ENCODE data around the gene SLC18A3.

Gene SLC18A3

GRCh38 chr10:49610458-49611165 is 502 bp downstream of the SLC18A3 start:
- no peak for DNase-seq (ENCODE audit: low read depth)
- TF ChIP-seq, protein P1, sequence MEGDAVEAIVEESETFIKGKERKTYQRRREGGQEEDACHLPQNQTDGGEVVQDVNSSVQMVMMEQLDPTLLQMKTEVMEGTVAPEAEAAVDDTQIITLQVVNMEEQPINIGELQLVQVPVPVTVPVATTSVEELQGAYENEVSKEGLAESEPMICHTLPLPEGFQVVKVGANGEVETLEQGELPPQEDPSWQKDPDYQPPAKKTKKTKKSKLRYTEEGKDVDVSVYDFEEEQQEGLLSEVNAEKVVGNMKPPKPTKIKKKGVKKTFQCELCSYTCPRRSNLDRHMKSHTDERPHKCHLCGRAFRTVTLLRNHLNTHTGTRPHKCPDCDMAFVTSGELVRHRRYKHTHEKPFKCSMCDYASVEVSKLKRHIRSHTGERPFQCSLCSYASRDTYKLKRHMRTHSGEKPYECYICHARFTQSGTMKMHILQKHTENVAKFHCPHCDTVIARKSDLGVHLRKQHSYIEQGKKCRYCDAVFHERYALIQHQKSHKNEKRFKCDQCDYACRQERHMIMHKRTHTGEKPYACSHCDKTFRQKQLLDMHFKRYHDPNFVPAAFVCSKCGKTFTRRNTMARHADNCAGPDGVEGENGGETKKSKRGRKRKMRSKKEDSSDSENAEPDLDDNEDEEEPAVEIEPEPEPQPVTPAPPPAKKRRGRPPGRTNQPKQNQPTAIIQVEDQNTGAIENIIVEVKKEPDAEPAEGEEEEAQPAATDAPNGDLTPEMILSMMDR (IDR thresholded peaks at IDR 0.05; ENCODE audit: low read depth, low read length, missing control alignments), result no peak
- no peak overlapping the region for H3K4me3 ChIP-seq (ENCODE audit: low read depth, low read length)

DNA sequence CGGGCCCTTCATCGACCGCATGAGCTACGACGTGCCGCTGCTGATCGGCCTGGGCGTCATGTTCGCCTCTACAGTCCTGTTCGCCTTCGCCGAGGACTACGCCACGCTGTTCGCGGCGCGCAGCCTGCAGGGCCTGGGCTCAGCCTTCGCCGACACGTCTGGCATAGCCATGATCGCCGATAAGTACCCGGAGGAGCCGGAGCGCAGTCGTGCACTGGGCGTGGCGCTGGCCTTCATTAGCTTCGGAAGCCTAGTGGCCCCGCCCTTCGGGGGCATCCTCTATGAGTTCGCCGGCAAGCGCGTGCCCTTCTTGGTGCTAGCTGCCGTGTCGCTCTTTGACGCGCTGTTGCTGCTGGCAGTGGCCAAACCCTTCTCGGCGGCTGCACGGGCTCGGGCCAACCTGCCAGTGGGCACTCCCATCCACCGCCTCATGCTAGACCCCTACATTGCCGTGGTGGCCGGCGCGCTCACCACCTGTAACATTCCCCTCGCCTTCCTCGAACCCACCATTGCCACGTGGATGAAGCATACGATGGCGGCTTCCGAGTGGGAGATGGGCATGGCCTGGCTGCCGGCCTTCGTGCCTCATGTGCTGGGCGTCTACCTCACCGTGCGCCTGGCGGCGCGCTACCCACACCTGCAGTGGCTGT is 1.2 kb downstream of the SLC18A3 start:
- no peak for DNase-seq (ENCODE audit: low read depth)
- H3K4me3 ChIP-seq (ENCODE audit: low read depth, low read length), result no peak overlapping the region
- TF ChIP-seq, protein P1 (IDR thresholded peaks at IDR 0.05; ENCODE audit: low read depth, low read length, missing control alignments), result no peak

DNA sequence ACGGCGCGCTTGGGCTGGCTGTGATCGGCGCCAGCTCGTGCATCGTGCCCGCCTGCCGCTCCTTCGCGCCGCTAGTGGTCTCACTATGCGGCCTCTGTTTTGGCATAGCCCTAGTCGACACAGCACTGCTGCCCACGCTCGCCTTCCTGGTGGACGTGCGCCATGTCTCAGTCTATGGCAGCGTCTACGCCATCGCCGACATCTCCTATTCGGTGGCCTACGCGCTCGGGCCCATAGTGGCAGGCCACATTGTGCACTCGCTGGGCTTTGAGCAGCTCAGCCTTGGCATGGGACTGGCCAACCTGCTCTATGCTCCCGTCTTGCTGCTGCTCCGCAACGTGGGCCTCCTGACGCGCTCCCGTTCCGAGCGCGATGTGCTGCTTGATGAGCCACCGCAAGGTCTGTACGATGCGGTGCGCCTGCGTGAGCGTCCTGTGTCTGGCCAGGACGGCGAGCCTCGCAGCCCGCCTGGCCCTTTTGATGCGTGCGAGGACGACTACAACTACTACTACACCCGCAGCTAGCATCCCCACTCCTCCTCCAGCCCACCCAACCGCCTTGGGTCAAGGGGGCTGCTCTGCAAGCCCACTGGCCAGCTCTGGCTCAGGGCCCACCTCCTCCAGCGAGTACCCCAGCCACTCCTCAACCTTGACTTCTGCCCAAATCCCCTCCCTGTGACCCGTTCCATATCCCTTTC is 1.9 kb downstream of the SLC18A3 start:
- no peak overlapping the region for H3K4me3 ChIP-seq (ENCODE audit: low read depth, low read length)
- TF ChIP-seq, protein P1 (IDR thresholded peaks at IDR 0.05; ENCODE audit: low read depth, low read length, missing control alignments), result no peak
- DNase-seq (ENCODE audit: low read depth), result no peak

GRCh38 chr10:49612513-49613164 is 2.5 kb downstream of the SLC18A3 start:
- DNase-seq (ENCODE audit: low read depth), result no peak
- H3K4me3 ChIP-seq (ENCODE audit: low read depth, low read length), result no peak overlapping the region
- TF ChIP-seq, protein P1 (IDR thresholded peaks at IDR 0.05; ENCODE audit: low read depth, low read length, missing control alignments), result no peak

DNA sequence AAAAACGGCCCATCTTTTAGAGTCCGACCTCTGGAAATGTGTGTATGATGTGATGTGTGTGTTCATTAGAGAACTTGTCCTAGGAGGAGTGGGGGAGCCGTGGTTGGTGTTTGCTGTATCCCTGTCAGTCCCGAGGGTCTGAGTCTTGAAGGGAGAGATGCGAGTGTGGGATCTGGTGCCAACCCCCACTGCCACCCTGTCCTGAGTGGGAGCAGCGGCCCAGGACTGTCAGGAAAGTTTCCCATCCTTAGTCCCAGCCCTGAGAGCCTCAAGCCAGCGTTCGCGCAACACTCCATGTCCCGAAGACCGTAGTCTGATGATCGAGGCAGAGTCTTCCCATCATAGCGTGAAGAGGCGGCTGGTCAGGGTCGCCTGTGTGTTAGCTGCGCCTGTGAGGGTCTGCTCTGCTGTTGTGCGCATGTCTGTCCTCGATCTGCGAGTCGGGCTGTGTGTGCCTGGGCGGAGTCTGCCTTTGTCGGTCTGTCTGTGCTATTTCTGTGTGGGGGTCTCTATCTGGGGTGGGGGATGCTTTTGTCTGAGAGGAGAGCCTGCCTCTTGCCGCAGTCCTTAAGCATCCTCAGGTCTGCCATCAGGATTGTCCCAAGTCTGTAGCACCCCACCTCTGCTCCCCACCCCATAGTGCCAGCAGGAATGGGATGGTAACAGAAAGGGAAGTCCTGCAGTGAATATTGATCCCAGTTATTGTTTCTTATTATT is 3.2 kb downstream of the SLC18A3 start:
- H3K4me3 ChIP-seq (ENCODE audit: low read depth, low read length), result no peak overlapping the region
- no peak for DNase-seq (ENCODE audit: low read depth)
- TF ChIP-seq, protein P1 (IDR thresholded peaks at IDR 0.05; ENCODE audit: low read depth, low read length, missing control alignments), result no peak

- no peak for DNase-seq (ENCODE audit: low read depth)
- TF ChIP-seq, protein P1 (IDR thresholded peaks at IDR 0.05; ENCODE audit: low read depth, low read length, missing control alignments), result no peak
- H3K4me3 ChIP-seq (ENCODE audit: low read depth, low read length), result no peak within 1 kb of the TSS
Measured at GRCh38 chr10:49613882-49614241, 3.8 kb downstream of the SLC18A3 start, which contains the start of gene CHAT. TSS of gene CHAT (plus strand) at chr10:49614037. CDS start at chr10:49614190, 153 bp downstream.
